ENCODE data around the gene MEPE.

Gene MEPE

GRCh38 chr4:87843936-87844335 is 11.2 kb downstream of the MEPE start:
- DNase-seq = no peak

- DNase-seq = no peak
Measured at GRCh38 chr4:87844452-87844851, 11.7 kb downstream of the MEPE start.

- DNase-seq = no peak
Measured at GRCh38 chr4:87846226-87846625, 13.5 kb downstream of the MEPE start.

GRCh38 chr4:87848622-87849351 is 16.0 kb downstream of the MEPE start:
- no peak for DNase-seq

- no peak for DNase-seq
Measured at GRCh38 chr4:87849612-87850011, 16.8 kb downstream of the MEPE start.

- no peak for DNase-seq
Measured at GRCh38 chr4:87851332-87851731, 18.6 kb downstream of the MEPE start.

GRCh38 chr4:87851953-87852352 is 19.2 kb downstream of the MEPE start:
- no peak for DNase-seq

- DNase-seq = no peak
Measured at GRCh38 chr4:87853108-87853507, 20.3 kb downstream of the MEPE start.

GRCh38 chr4:87853891-87854290 is 21.1 kb downstream of the MEPE start:
- no peak for DNase-seq

GRCh38 chr4:87855559-87855958 is 22.8 kb downstream of the MEPE start:
- DNase-seq = no peak

GRCh38 chr4:87856816-87857215 is 24.0 kb downstream of the MEPE start:
- DNase-seq = no peak

GRCh38 chr4:87857789-87858188 is 25.0 kb downstream of the MEPE start:
- DNase-seq = no peak

- no peak for DNase-seq
Measured at GRCh38 chr4:87862236-87862635, 29.5 kb downstream of the MEPE start.

- no peak for DNase-seq
Measured at GRCh38 chr4:87863486-87863885, 30.7 kb downstream of the MEPE start.

- no peak for DNase-seq
Measured at GRCh38 chr4:87864321-87864720, 31.6 kb downstream of the MEPE start.

- DNase-seq = no peak
Measured at GRCh38 chr4:87865288-87865687, 32.5 kb downstream of the MEPE start.

- DNase-seq = no peak
Measured at GRCh38 chr4:87865960-87866598, 33.3 kb downstream of the MEPE start.

- DNase-seq = no peak
Measured at GRCh38 chr4:87868522-87868921, 35.8 kb downstream of the MEPE start.

- DNase-seq = no peak
Measured at GRCh38 chr4:87872028-87872427, 39.3 kb downstream of the MEPE start.

- DNase-seq = no peak
Measured at GRCh38 chr4:87875191-87875590, 42.4 kb downstream of the MEPE start.

- no peak for DNase-seq
Measured at GRCh38 chr4:87880106-87880505, 47.3 kb downstream of the MEPE start.

GRCh38 chr4:87881115-87881514 is 48.3 kb downstream of the MEPE start:
- DNase-seq = no peak

GRCh38 chr4:87882321-87882720 is 49.6 kb downstream of the MEPE start:
- no peak for DNase-seq

GRCh38 chr4:87882861-87883260 is 50.1 kb downstream of the MEPE start:
- DNase-seq = no peak
